GM21717 (cell line): ENCODE measurements around the gene KLF18.
"Not testable (repeated sequence)": the region's sequence is repeated elsewhere in the genome, so short reads cannot be mapped to it uniquely, and the experiment has no call there.

Experiments
- ATAC-seq: cut with Tn5 transposase; IDR thresholded peaks from one replicate; pipeline ENCODE4 v1.9.1; 2021; ENCODE audit warnings: mild to moderate bottlenecking, moderate library complexity; ENCODE audit not compliant: unreplicated experiment

KLF18 gene

DNA sequence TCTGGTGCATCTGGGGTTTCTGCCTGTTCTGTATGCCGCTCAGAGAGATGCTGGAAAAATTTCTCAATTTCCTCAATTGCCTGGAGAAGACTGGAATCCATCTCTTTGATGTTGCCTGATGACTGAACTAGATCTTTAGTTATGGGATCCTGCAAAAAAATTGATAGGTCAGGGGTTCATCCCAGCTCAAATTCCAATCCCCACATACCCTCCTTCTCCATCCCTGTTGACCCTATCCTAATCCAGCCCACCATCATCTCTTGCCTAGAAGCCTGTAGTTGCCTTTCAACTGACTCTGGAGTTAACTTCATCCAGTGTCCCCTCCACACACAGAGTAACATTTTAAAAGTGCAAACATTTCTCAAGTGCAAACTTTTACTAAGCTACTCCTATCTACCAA, at the start of gene KLF18:
Gene KLF18, minus strand, starts transcription at position 101 of the 400 bp plus-strand sequence. Its CDS starts 0 bp downstream, at position 101.
- no peak for ATAC-seq

DNA sequence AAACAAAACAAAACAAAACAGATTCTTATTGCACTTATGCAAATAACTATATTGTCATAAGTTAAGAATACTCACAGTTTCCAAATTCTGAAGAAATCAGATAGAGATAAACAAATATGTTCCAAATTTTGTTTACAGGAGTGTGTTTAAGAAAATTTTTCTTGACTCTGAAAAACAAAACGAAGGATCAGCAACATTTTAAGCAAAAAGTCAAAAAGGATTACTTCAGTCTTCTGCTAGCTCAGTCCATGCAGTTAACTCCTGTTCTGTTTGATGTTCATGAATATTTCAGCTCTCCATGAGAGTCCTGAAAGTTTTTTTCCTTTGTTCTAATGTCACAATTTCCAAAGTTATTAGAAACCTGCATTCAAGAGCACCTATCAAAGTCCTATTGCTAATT, 33.2 kb upstream of the KLF18 start:
- no peak for ATAC-seq

DNA sequence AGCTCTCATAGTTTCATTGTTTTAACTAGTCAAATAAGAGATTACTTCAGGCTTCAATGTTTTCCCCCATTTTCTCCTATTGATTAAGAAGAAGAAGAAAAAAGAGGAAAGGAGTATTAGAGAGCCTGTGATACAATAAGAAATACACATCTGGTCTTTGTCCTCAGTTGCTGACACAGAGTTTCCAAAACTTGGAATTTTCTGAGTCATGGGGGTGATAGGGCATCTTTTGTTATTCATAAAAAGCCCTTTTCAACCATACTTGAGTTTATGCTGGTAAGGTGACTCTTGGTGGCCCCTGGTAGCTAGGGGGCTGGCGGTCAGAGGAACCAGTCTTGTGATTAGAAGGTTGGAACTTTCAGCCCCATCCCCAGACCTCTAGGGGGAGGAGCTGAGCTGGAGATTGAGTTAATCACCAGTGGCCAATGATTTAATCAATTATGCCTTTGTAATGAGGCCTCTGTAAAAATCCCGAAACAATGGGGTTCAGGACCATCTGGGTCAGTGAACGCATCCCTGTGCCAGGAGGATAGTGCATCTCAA, 28.9 kb upstream of the KLF18 start:
- no peak for ATAC-seq

DNA sequence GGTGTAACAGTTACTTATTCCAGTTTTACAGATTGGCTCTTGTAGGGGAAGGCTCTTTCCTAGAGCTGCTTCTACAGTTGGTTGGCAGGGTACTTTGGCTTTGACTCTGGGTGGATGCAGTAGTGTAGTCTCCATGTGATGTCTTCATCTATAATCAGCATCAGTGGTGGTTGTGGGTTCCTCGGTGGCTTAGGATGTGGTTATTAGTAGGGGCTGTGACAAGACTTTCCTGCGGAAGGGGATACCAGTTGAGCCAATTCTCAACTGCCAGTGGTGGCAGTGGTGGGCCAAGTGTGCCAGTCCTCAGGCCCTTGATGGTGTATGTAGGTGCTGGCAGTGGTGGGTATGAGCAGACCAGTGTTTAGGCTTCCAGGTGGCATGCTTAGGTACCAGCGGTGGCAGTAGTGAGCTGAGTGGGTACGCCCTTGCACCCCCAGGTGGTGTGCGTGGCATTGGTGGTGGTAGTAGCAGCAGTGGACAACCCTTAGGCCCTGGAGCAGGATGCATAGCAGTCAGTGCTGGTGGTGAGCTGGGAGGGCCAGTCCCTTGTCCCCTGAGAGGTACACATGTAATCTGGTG, 27.2 kb upstream of the KLF18 start:
- no peak for ATAC-seq

DNA sequence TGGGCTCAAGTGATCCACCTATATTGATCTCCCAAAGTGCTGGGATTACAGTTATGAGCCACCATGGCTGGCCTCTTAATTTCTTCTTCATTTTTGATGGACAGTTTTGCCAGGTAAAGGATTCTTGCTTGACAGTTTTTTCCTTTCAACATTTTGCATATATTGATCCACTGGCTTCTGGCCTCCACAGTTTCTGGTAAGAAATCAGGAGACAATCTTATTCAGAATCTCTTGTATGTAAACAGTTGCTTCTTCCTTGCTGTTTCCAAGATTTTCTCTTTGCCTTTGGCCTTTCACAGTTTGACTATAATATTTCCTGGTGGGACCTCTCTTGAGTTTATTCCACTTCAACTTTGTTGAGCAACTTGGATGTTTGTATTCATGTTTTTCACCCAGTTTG, 20.1 kb upstream of the KLF18 start:
- ATAC-seq, result no peak

DNA sequence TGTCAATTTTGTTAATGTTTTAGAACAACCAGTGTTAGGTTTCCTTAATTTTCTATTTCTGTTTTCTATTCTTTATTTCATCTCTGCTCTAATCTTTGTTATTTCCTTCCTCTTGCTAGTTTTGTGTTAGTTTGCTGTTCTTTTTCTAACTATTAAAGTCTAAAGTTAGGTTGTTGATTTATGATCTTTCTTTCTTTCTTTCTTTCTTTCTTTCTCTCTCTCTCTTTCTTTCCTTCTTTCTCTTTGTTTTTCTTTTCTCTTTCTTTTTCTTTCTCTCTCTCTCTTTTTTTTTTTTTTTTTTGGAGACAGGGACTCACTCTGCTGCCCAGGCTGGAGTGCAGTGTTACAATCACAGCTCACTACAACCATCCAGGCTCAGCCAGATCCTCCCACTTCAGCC, 17.4 kb upstream of the KLF18 start:
- no peak for ATAC-seq

DNA sequence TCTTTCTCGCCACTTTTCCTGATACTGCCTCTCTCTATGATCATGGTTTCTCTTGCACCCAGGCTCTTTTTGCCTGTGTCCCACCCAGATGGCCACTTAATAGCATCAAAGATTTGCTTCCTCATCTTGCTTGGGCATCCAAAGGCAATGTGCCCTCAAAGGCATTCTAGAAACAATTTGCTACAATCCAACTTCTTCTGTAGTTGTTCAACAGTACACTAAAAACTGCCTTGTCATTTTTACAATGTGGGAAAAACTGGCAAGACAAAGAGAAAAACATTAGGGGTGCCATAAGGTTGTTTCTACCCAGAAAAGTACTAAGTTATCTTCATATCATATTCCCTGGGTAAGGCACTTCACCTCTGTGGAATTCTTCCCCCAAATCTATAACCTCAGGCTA, 16.5 kb upstream of the KLF18 start:
- ATAC-seq, result no peak

DNA sequence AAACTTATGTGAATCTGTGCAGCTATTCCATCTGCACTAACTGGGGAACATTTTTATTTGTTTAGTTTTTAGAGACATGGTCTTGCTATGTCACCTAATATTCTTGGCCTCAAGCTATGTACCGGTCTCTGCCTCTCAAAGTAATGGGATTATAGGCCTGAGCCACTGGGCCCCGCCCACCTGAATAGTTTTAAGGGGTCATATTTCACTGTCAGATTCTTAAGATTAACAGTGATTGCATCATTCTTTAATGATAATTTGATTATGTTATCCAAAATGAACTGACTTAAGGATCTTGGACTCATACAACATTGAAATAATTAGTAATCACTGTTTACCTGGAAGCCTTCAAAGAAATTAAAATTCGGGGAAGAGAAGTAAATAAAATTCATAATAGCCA, 12.6 kb upstream of the KLF18 start:
- no peak for ATAC-seq

DNA sequence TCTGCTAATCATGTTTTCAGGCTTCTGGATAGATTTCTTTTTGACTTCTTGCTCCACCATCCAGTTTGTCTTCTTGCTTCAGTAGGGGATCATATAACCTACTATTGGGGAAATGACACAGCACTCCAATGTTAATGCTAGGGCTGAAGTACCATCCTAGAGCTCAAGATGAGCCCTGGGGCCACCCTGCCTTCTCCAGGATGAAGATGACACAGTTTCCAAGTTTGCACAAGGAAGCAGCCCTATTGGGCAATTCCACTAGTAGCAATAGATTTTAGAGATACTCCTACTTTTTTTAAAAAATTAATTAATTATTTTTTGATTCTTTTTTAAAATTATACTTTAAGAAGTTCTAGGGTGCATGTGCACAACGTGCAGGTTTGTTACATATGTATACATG, 11.3 kb upstream of the KLF18 start:
- ATAC-seq, result no peak

DNA sequence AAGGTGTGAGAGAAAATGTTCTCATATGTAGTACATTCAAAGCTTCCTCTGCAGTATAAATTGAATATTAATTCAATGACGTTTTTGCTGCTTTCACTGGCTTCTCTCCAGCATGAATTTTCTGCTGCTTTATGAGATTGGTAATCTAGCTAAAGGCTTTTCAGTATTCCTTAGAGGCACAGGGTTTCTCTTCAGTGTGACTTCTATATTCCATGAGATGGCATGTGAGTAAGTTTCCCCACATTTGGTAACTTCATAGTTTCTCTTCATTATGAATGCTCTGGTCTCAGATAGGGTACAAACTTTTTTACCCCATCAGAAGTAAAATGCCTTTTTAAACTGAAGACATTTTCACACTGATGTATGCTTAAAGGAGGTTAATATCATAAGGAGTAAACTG, 10.4 kb upstream of the KLF18 start:
- ATAC-seq, result no peak

DNA sequence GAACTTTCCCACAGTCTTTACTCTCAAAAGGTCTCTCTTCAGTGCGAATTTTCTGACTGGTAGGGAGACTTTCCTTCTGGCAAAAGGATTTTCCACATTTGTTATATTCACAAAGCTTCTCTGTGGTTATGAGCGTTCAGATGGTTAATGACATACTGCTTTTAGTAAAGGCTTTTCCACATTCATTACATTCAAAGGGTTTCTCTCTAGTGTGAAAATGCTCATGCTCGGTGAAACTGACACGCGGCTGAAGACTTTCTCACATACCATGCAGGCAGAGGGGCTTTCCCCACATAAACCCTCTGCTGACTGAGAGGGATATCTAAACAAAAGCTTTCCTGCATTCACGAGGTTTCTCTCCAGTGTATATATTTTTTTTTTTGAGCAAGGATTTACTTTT, 9.9 kb upstream of the KLF18 start:
- ATAC-seq, result no peak

DNA sequence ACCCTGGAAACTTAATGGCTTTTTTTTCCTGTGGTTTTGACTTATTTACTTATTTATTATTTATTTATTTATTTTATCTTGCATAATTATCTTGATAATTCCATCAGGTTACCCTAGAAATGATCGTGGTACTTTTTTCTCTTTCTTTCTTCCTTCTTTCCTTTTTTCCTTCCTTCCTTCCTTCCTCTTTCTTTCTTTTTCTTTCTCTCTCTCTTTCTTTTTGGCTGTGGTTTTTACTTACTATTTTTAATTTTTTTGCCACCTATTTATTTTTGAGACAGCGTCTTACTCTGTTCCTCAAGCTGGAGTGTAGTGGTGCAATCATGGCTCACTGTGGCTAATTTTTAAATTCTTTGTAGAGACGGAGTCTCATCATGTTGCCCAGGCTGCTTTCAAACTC, 6.2 kb upstream of the KLF18 start:
- ATAC-seq, result no peak

DNA sequence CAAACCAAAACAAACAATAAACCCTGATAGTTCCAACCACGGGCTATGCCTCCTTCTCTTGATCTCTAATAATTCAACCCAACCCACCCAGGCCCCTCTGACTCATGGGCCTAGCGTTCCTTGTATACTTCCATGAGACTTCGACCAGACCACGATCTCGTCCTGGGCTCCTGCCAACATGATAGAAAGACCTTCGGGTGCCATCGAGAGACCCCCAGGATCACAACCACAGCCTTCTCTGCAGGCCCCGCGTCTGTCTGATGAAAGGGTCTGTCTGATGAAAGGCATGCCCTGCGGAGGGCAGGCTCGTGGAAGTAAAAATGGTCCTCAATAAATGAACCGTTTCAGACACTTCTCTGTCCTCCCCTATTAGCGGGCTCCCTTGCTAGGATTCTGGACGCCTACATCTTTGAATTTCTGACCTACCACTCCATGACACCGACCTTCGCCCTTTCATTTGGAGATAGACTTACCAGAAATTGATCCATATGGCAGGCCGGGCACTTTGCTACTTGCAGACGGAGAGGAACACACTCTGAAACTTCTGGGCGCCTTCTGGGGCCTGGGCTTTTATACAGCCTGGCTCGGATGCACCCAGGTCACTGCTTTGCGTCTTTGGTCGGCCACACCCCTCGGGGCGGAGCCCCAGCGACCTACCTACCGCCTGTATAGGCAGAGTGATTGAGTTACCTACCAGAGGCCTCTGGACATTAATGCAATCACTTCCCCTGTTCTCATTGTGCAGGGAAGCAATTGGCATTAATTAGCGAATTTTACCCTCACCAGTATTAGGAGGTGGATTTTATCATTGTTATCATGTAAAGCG, 5.3 kb upstream of the KLF18 start:
- no peak for ATAC-seq

DNA sequence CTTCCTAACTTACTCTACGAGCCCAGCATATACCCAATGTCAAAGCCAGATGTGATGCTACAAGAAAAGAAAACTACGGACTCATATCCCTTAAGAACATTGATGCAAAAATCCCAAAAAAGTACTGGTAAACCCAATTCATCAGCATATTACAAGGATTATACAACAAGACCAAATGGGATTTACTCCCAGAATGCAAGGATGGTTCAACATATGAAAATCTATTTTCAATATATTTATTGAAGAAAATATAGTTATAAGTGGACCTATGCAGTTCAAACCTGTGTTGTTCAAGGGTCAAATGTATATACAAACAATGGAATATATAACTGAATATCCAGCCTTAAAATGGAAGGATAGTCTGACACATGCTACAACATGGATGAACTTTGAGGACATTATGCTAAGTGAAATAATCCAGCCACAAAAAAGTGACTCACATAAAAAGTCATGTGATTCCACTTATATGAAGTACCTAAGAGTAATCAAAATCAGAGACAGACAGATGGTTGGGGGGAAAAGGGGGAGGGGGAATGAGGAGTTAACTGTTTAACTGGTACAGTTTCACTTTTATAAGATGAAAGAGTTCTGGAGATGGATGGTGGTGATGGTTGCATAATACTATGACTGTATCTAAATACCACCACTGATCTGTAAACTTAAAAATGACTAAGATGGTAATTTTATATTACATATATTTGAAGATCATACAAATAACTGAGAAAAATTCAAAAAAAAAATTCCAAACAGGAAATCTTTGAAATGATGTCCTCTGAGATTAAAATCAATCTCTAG, 3.7 kb upstream of the KLF18 start:
- ATAC-seq, result no peak

DNA sequence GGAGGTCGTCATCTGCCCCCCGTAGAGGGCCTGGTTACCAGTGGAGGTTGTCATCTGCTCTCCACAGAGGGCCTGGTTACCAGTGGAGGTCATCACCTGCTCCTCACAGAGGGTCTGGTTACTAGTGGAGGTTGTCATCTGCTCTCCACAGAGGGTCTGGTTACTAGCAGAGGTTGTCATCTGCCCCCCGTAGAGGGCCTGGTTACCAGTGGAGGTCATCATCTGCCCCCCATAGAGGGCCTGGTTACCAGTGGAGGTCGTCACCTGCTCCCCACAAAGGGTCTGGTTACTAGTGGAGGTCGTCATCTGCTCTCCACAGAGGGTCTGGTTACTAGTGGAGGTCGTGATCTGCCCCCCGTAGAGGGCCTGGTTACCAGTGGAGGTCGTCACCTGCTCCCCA, 1.9 kb downstream of the KLF18 start:
- not testable (repeated sequence) for ATAC-seq

DNA sequence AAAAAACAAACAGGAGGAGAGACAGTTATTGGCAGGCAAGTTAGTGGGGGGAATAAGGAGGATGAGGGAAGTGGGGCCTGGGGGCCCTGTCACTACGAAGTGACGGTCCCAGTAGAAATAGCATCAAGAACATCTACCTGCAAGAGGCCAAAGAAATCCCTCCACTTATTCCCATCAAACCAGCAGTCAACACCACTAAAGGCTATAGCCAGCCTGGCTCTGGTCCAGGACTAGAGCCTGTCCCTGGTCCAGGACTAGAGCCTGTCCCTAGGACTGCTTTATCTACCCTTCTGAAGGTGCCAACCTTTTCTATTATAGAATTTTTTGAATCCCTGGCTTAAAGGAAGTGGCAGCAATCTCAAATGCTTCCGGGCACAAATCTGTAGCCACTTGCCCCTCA, 3.2 kb downstream of the KLF18 start:
- no peak for ATAC-seq

DNA sequence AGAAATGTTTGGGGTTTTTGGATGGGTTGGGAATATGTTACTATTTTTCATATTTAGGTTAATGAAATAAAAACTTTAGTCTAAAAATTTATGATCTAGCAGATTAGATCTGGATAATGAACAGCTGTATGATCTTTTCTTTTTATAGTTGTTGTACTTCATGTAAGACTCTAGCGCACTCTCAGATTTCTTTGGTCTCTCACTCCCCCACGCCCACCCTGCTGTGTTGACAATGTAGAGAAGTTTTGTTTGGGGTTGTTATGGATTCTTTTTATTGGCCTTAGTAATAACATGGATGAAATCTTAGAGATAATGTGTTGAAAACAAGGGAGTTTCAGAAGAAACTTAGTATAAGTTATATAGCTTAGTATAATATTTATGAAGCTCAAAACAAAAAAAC, 5.5 kb downstream of the KLF18 start:
- no peak for ATAC-seq

DNA sequence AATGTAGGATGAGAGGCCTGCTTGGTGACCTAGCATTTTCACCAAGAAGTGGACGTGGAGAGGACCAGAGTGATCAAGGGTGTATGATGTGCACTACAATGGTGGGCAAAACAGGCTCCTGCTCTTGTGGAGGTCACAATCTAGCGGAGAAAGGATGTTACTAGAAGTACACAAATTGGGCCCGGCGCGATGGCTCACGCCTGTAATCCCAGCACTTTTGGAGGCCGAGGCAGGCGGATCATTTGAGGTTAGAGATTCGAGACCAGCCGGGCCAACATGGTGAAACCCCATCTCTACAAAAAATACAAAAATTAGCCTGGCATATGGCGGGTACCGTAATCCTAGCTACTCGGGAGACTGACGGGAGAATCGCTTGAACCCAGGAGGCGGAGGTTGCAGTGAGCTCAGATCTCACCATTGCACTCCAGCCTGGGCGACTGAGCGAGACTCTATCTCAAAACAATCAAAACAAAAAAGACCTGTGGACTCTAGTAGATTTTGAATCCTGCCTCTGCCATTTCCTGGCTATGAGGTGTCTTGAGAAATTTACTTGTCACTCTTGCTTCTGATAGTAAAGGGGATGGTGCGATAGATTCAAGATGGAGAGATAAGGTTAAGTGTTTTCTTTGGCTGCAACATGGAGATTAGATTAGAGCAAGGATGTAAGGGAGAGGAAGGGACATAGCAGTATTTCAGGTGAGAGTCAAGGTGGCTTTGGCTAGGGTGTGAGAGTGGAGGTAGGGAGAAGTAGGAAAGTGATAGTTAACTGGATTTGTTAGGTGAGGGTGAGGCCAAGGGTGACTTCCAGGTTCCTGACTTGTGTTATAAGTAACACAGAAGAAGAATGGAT, 7.1 kb downstream of the KLF18 start:
- no peak for ATAC-seq

DNA sequence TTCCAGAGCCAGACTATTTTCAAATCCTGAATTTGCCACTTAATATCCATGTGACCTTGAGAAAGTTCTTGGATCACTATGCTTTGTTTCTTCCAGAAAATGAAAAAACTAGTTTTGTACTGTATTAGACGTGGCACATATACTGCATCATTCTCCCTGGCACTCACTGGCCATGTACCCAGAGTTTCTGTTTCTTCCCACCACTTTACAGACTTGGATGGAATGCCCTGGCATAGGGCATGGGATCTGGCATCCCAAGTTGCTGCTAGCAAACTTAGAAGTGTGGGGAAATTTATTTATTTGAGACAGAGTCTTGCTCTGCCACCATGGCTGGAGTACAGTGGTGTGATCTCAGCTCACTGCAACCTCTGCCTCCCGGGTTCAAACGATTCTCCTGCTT, 10.0 kb downstream of the KLF18 start:
- no peak for ATAC-seq

DNA sequence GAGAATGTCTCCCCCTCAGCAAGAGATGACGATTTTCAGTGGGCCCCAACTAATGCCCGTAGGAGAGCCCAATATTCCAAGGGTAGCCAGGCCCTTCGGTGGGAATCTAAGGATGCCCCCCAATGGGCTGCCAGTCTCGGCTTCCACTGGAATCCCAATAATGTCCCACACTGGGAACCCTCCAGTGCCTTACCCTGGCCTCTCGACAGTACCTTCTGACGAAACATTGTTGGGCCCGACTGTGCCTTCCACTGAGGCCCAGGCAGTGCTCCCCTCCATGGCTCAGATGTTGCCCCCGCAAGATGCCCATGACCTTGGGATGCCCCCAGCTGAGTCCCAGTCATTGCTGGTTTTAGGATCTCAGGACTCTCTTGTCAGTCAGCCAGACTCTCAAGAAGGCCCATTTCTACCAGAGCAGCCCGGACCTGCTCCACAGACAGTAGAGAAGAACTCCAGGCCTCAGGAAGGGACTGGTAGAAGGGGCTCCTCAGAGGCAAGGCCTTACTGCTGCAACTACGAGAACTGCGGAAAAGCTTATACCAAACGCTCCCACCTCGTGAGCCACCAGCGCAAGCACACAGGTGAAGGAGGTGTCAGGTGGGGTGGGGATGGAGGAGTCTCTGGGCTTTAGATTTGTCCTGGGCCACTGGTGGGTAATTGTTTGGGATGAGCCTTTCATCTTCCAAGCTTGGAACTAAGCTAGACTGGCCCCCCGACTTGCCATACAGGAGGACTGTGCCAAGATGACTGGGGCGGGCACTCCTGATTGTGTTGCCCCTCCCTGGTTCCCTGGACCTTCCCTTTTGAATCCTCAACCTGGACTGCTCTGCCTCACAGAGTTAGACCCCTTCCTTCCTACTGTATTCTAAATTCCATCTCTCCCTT, 11.6 kb downstream of the KLF18 start:
- no peak for ATAC-seq
